ENCODE measurements around the gene ARID3A.
"Not testable (repeated sequence)": the region's sequence is repeated elsewhere in the genome, so short reads cannot be mapped to it uniquely, and the experiment has no call there.

ARID3A gene

DNA sequence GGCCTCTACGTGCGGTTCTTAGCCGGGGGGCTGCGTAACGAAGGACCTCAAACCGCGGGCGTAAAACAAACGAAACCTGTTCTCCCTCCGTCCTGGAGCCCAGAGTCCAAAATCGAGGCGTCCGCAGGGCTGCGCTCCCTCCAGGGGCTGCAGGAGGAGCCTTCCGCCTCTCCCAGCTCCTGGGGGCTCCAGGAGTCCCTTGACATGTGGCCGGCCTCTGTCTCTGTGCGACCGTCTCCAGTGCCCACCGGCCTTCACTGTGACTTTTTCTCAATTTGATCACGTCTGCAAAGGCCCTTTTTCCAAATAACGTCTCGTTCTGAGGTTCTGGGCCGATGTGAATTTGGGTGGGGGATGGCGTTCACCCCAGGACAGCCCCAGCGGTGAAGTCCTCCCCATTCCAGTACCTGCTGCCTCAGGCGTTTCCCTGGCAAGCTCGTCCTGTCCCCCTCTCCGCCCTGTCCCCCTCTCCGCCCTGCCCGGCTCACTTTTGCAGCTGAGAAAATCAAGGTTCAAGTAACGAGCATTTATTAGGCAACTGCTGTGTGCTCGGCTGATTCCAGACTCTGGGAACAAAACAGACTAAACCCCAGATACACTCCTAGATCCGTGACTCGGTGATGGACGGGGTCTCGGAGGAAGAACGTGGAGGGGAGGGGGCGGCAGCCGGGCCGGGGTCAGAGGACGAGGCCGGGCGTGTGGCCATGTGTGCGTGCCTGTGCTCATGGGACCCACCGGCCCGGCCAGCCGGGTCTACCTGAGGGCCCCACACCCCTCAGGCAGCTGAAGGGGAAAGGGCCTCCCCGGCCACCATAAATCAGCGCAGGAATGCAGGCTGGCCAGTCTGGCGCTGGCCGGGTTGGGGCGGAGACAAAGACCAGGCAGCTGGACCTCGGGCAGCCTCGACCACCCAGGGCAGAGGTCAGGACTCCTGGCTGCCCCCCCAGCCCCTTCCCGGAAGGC lies 30.2 kb downstream of the ARID3A start:
- no peak for DNase-seq
- Histone ChIP-seq H3K4me1 (no peaks in the 10 kb centered on the region), H3K4me3 (no peak overlapping the region), H3K9me3 (no peaks in the 10 kb centered on the region), H3K27ac (no peak overlapping the region), H3K36me3 (no peaks in the 10 kb centered on the region), H3K27me3 (peaks cover 0 to 42% of the 10 kb centered on the region in 2 donors)
- no peak for TF ChIP-seq CTCF (IDR thresholded peaks at IDR 0.05)
- intact Hi-C loops (cut with DNase I; ENCODE audit: low total_unique reads), result no loop called here

DNA sequence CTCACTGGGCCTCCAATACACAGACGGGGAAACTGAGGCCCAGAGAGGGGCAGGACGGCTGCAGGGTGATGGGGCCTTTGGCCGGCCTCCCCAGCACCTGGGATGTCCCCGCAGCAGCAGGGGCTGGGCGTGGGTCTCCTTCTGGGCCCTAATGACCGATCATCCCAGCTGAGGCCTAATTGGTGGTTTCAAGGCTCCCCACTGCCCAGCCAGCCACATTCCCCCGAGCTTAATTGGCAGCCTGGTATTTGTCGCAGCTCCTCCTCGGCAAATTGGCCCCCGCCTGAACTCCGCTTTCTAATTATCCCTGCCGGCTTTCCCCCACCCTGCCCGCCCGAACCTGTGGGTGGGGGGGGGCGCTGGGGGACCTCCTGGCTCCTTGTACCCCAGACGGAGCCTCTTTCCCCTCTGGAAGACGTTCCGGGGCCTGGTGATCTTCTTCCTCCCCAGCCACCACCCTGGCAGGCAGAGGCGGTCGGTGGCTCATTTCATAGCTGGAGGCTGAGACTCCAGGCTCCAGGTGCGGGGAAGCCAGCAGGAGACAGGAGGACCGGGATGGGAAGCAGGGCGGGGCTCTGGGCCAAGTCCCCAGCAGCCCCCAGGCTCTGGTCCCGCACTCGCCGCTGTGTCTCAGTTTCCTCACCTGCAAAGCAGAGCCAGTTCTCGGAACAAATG lies 31.1 kb downstream of the ARID3A start:
- Histone ChIP-seq H3K9me3 (no peaks in the 10 kb centered on the region), H3K27ac (no peak overlapping the region), H3K4me3 (no peak overlapping the region), H3K4me1 (no peaks in the 10 kb centered on the region), H3K36me3 (no peaks in the 10 kb centered on the region), H3K27me3 (peaks cover 0 to 43% of the 10 kb centered on the region in 2 donors)
- intact Hi-C loops (cut with DNase I; ENCODE audit: low total_unique reads), result no loop called here
- no peak for DNase-seq
- TF ChIP-seq CTCF (IDR thresholded peaks at IDR 0.05), result no peak

DNA sequence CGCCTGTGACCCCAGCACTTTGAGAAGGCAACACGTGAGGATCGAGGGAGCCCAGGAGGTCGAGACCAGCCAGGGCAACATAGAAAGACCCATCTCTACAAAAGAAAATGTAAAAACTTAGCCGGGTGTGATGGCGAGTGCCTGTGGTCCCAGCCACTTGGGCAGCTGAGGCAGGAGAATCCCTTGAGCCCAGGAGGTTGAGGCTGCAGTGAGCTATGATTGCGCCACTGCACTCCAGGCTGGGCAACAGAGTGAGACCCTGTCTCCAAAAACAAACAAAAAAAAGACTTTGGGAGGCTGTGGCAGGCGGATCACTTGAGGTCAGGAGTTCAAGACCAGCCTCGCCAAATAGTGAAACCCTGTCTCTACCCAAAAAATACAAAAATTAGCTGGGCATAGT lies 31.7 kb downstream of the ARID3A start:
- H3K27ac ChIP-seq; H3K4me1 ChIP-seq; H3K4me3 ChIP-seq; DNase-seq; H3K36me3 ChIP-seq; intact Hi-C loops (cut with DNase I; ENCODE audit: low total_unique reads); H3K9me3 ChIP-seq: not testable (repeated sequence)
- peaks cover 0 to 42% of the 10 kb centered on the region in 2 donors for H3K27me3 ChIP-seq

GRCh38 chr19:958967-959855 lies 33.4 kb downstream of the ARID3A start:
- H3K36me3 ChIP-seq, result peaks cover 0 to 4% (median under 1%) of the 10 kb centered on the region in 3 donors
- H3K4me3 ChIP-seq, result no peak overlapping the region
- intact Hi-C loops (cut with DNase I; ENCODE audit: low total_unique reads), result no loop called here
- no peak overlapping the region for H3K27ac ChIP-seq
- TF ChIP-seq CTCF (IDR thresholded peaks at IDR 0.05), result no peak
- H3K27me3 ChIP-seq, result peaks cover 0 to 26% of the 10 kb centered on the region in 2 donors
- no peaks in the 10 kb centered on the region for H3K9me3 ChIP-seq
- DNase-seq, result no peak
- no peaks in the 10 kb centered on the region for H3K4me1 ChIP-seq

- H3K4me1 ChIP-seq, result no peaks in the 10 kb centered on the region
- intact Hi-C loops (cut with DNase I; ENCODE audit: low total_unique reads), result no loop called here
- no peaks in the 10 kb centered on the region for H3K9me3 ChIP-seq
- H3K27ac ChIP-seq, result no peak overlapping the region
- DNase-seq, result no peak
- no peak overlapping the region for H3K4me3 ChIP-seq
- H3K27me3 ChIP-seq, result peaks cover 0 to 17% of the 10 kb centered on the region in 2 donors
- H3K36me3 ChIP-seq, result peaks cover 0 to 12% (median 9%) of the 10 kb centered on the region in 3 donors
- no peak for TF ChIP-seq CTCF (IDR thresholded peaks at IDR 0.05)
Measured at GRCh38 chr19:960020-960419, 34.2 kb downstream of the ARID3A start.
